PC-3 (cell line): Measurements from ENCODE around the gene SYT14.

ENCODE experiments used
- EZH2 ChIP-seq: fragments of 300-600 bp; sonication (generic); IDR thresholded peaks from one replicate; pipeline ENCODE4 v1.6.1; 2017; ENCODE audit warnings: antibody characterized with exemption, mild to moderate bottlenecking, low read length; ENCODE audit not compliant: unreplicated experiment
- EZH2phosphoT487 ChIP-seq: fragments of 300-600 bp; sonication (generic); IDR thresholded peaks from 2 replicates; pipeline ENCODE4 v1.6.1; 2018; ENCODE audit warnings: mild to moderate bottlenecking, antibody characterized with exemption, low read length, borderline replicate concordance
- TF ChIP-seq, protein P1 (sequence below): fragments of 300-600 bp; sonication (generic); conservative IDR thresholded peaks from 2 replicates; pipeline ENCODE4 v1.5.1; 2017; ENCODE audit warnings: antibody characterized with exemption, low read depth, mild to moderate bottlenecking, low read length

DNA sequence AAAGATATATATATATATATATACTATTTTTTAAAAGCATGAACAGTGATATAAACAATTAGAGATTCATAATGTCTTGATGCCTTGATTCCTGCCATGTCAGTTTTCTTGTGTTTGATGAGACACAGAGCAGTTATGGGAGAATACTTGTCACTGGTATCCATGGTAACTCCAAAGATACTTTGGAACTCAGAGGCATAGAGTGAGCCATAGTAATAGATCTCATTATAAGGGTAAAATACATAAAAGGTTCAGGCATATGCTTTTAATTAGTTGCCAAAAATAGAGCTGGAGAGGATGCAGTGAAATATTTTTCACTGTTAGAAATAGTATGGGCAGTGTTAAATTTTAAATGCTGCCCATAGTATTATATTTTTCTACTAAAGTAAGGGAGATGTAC, 134.1 kb downstream of the SYT14 start:
- no peak for TF ChIP-seq EZH2
- TF ChIP-seq, protein P1, sequence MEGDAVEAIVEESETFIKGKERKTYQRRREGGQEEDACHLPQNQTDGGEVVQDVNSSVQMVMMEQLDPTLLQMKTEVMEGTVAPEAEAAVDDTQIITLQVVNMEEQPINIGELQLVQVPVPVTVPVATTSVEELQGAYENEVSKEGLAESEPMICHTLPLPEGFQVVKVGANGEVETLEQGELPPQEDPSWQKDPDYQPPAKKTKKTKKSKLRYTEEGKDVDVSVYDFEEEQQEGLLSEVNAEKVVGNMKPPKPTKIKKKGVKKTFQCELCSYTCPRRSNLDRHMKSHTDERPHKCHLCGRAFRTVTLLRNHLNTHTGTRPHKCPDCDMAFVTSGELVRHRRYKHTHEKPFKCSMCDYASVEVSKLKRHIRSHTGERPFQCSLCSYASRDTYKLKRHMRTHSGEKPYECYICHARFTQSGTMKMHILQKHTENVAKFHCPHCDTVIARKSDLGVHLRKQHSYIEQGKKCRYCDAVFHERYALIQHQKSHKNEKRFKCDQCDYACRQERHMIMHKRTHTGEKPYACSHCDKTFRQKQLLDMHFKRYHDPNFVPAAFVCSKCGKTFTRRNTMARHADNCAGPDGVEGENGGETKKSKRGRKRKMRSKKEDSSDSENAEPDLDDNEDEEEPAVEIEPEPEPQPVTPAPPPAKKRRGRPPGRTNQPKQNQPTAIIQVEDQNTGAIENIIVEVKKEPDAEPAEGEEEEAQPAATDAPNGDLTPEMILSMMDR = no peak
- no peak for TF ChIP-seq EZH2phosphoT487
